Central memory CD8-positive, alpha-beta T cell (primary cell): Measurements from ENCODE around the gene PECR.
A peak's percentile ranks its signal among the peaks of the same experiment; 100 is the strongest.

ENCODE experiments used
- ATAC-seq: fragments of 150-1000 bp; cut with Tn5 transposase; replicated peaks from 2 replicates; pipeline ENCODE4 v1.10.0; 2022; ENCODE audit warnings: mild to moderate bottlenecking, moderate FRiP score, moderate number of reproducible peaks; ENCODE audit not compliant: poor library complexity, severe bottlenecking; ENCODE audit errors: extremely low read depth
- DNase-seq, 2 donors: peaks; one replicate each; pipeline ENCODE4 v3.0.0; 2021; ENCODE audit warnings: low spot score in 2 of 2
- H3K27ac Mint-ChIP-seq: one replicate; pipeline ENCODE4 v1.8.0; 2022; ENCODE audit warnings: low read depth, mild to moderate bottlenecking, moderate library complexity, mixed read lengths
- H3K27me3 Mint-ChIP-seq: one replicate; pipeline ENCODE4 v1.8.0; 2022; ENCODE audit warnings: mixed read lengths
- H3K36me3 Mint-ChIP-seq: one replicate; pipeline ENCODE4 v1.8.0; 2022; ENCODE audit warnings: mild to moderate bottlenecking, moderate library complexity, mixed read lengths; ENCODE audit not compliant: insufficient read depth
- H3K4me1 Mint-ChIP-seq: one replicate; pipeline ENCODE4 v1.8.0; 2022; ENCODE audit warnings: mixed read lengths
- H3K4me3 Mint-ChIP-seq: one replicate; pipeline ENCODE4 v1.8.0; 2022; ENCODE audit warnings: mild to moderate bottlenecking, moderate library complexity, mixed read lengths
- H3K9me3 Mint-ChIP-seq: one replicate; pipeline ENCODE4 v1.8.0; 2022; ENCODE audit warnings: mixed read lengths

PECR gene

DNA sequence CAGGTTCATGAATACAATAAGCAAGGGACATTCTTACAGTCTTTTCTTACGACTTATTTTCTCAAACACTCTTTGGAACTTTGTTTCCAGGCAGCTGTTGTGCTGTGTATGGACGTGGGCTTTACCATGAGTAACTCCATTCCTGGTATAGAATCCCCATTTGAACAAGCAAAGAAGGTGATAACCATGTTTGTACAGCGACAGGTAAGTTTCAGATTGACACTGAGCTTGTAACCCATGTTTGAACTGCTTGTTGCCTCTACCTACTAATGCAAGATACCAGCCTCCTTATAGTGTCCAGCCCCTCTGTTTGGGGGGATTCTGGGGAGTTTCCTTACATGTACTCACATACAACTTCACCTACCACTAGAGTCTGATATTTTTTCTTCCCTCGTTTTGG lies 31.3 kb upstream of the PECR start:
- Mint-ChIP-seq H3K4me3 (no peak overlapping the region), H3K27me3 (no peaks in the 10 kb centered on the region), H3K9me3 (no peaks in the 10 kb centered on the region), H3K36me3 (peaks cover 70% of the 10 kb centered on the region), H3K4me1 (peaks cover 91% of the 10 kb centered on the region), H3K27ac (peak overlapping the region; percentile 91)
- no peak for ATAC-seq
- DNase-seq = no peak

GRCh38 chr2:216111122-216111521 lies 29.5 kb upstream of the PECR start:
- no peak for DNase-seq
- peaks cover 55% of the 10 kb centered on the region for H3K36me3 Mint-ChIP-seq
- peaks cover 73% of the 10 kb centered on the region for H3K4me1 Mint-ChIP-seq
- no peak overlapping the region for H3K4me3 Mint-ChIP-seq
- ATAC-seq = no peak
- H3K27ac Mint-ChIP-seq = no peak overlapping the region
- H3K27me3 Mint-ChIP-seq = no peaks in the 10 kb centered on the region
- no peaks in the 10 kb centered on the region for H3K9me3 Mint-ChIP-seq

- Mint-ChIP-seq H3K4me1 (peaks cover 70% of the 10 kb centered on the region), H3K9me3 (no peaks in the 10 kb centered on the region), H3K27ac (peak overlapping the region; percentile 100), H3K4me3 (peak overlapping the region; percentile 100), H3K27me3 (no peaks in the 10 kb centered on the region), H3K36me3 (peaks cover 53% of the 10 kb centered on the region)
- DNase-seq (no peak), ATAC-seq (no peak)
Observed at GRCh38 chr2:216110620-216111019, 29.0 kb upstream of the PECR start.

DNA sequence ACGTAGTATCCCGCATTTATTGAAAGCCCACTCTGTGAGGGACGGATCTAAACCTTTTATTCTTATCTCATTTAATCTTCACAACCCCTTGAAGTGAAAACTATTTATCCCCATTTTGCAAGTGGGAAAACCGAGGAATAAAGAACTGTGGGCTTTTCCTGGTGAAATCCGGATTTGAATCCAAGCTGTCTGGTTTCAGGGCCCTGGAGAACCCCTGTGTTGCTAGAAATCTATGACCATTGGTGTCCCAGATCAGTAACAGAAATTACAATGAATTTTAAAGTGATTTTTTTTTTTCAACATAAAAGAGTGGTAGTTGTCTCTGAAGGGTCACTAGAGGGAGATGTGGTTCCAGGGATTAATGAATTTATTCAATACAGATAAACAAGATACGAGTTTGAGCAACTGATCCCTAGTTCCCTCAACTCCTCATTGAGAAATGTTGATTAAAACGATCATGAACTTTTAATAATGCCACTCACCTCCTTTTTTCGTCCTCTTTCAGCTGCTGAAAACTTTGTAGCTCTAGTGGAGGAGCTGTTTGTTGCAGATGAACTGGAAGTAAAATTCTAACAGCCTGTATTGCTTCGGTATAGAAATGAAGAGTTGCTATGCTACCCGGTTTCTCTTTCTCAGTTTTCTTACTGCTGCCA lies 28.5 kb upstream of the PECR start:
- Mint-ChIP-seq H3K36me3 (peaks cover 52% of the 10 kb centered on the region), H3K9me3 (no peaks in the 10 kb centered on the region), H3K27ac (peak overlapping the region; percentile 100), H3K4me3 (peak overlapping the region; percentile 100), H3K27me3 (no peaks in the 10 kb centered on the region), H3K4me1 (peaks cover 65% of the 10 kb centered on the region)
- ATAC-seq = peak; percentile 24
- no peak for DNase-seq

GRCh38 chr2:216108967-216109921 lies 27.6 kb upstream of the PECR start, which contains the start of gene XRCC5:
TSS of gene XRCC5 (plus strand) at chr2:216109348. CDS start at chr2:216109437, 89 bp downstream.
- peak within 1 kb of the TSS; percentile 100 for H3K4me3 Mint-ChIP-seq
- H3K27ac Mint-ChIP-seq = peak within 1 kb of the TSS; percentile 100
- H3K4me1 Mint-ChIP-seq = peaks cover 57% of the 10 kb centered on the region
- no peaks in the 10 kb centered on the region for H3K9me3 Mint-ChIP-seq
- DNase-seq = peak; percentile 95 to 98
- ATAC-seq = peak; percentile 73
- H3K27me3 Mint-ChIP-seq = no peaks in the 10 kb centered on the region
- peaks cover 44% of the 10 kb centered on the region for H3K36me3 Mint-ChIP-seq

DNA sequence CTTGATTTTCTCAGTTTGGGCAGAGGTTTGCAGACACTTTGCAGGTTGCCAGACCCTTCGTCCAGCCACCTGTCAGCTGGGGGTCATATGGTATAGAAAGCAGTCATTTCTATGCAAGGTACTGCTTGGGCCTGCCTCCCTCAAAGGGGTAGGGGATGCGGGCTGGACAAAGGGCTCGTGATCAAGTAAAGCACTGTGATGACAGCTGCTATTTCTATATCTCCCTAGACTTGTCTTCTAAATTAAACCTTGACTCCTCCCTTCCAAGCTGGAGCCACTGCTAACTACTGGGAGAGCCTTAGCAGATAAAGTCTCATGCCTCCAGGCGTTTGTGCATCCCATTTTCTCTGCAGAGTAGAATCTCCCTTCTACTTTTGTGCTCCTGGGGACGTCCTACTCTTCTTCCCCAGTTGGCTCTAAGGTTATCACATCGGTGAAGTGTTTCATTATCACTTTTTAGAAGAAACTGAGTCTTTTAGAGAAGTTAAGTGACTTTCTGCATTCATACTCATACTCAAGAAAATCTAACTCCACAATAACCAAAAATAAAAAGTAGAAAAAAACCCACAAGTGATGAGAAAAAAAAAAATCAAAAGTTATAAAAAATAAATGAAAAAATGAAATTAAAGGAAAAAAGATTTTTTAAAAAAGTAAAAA lies 26.8 kb upstream of the PECR start:
- ATAC-seq = no peak
- peaks cover 49% of the 10 kb centered on the region for H3K4me1 Mint-ChIP-seq
- peak overlapping the region; percentile 100 for H3K27ac Mint-ChIP-seq
- no peak for DNase-seq
- peak overlapping the region; percentile 100 for H3K4me3 Mint-ChIP-seq
- H3K27me3 Mint-ChIP-seq = no peaks in the 10 kb centered on the region
- no peaks in the 10 kb centered on the region for H3K9me3 Mint-ChIP-seq
- H3K36me3 Mint-ChIP-seq = peaks cover 37% of the 10 kb centered on the region

GRCh38 chr2:216107760-216108159 lies 26.2 kb upstream of the PECR start:
- H3K9me3 Mint-ChIP-seq = no peaks in the 10 kb centered on the region
- no peak overlapping the region for H3K27ac Mint-ChIP-seq
- peaks cover 35% of the 10 kb centered on the region for H3K36me3 Mint-ChIP-seq
- no peak for ATAC-seq
- DNase-seq = no peak
- H3K4me1 Mint-ChIP-seq = peaks cover 43% of the 10 kb centered on the region
- H3K27me3 Mint-ChIP-seq = no peaks in the 10 kb centered on the region
- no peak overlapping the region for H3K4me3 Mint-ChIP-seq

DNA sequence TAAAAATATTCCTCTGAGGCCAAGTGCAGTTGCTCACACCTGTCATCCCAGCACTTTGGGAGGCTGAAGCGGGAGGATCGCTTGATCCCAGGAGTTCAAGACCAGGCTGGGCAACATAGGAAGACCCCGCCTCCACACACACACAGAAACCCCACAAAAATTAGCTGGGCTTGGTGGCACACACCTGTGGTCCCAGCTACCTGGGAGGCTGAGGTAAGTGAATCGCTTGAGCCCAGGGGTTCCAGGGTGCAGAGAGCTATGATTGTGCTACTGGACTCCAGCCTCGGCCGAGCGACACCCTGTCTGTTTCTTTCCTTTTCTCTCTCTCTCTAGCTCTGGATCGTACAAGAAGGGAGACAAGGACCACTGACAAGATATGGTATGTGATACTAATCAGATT lies 25.7 kb upstream of the PECR start:
- H3K9me3 Mint-ChIP-seq = no peaks in the 10 kb centered on the region
- H3K36me3 Mint-ChIP-seq = peaks cover 35% of the 10 kb centered on the region
- H3K27ac Mint-ChIP-seq = no peak overlapping the region
- peaks cover 38% of the 10 kb centered on the region for H3K4me1 Mint-ChIP-seq
- ATAC-seq (no peak), DNase-seq (no peak)
- no peak overlapping the region for H3K4me3 Mint-ChIP-seq
- H3K27me3 Mint-ChIP-seq = no peaks in the 10 kb centered on the region

DNA sequence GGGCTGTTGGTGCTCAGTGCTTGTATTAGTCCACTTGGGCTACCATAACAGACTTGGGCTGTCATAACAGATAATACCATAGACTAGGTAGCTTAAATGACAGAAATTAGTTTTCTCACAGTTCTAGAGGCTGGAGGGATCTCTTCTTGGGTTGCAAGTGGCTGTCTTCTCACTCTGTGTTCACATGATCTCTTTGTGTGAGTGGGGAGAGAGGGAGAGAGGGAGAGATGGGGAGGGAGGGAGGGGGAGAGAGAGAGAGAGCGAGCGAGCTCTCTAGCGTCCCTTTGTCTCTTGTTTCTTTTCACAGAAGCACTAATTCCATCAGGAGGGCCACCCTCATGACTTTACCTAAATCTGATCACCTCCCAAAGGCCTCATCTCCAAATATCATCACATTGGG lies 23.1 kb upstream of the PECR start:
- peaks cover 12% of the 10 kb centered on the region for H3K4me1 Mint-ChIP-seq
- no peak overlapping the region for H3K4me3 Mint-ChIP-seq
- ATAC-seq (no peak), DNase-seq (no peak)
- no peak overlapping the region for H3K27ac Mint-ChIP-seq
- peaks cover 16% of the 10 kb centered on the region for H3K36me3 Mint-ChIP-seq
- H3K27me3 Mint-ChIP-seq = no peaks in the 10 kb centered on the region
- no peaks in the 10 kb centered on the region for H3K9me3 Mint-ChIP-seq

GRCh38 chr2:216103213-216103612 lies 21.6 kb upstream of the PECR start:
- peaks cover 5% of the 10 kb centered on the region for H3K36me3 Mint-ChIP-seq
- H3K27me3 Mint-ChIP-seq = no peaks in the 10 kb centered on the region
- no peak for ATAC-seq
- no peak for DNase-seq
- no peak overlapping the region for H3K4me3 Mint-ChIP-seq
- no peaks in the 10 kb centered on the region for H3K4me1 Mint-ChIP-seq
- H3K9me3 Mint-ChIP-seq = no peaks in the 10 kb centered on the region
- no peak overlapping the region for H3K27ac Mint-ChIP-seq

- Mint-ChIP-seq H3K36me3 (peaks cover 5% of the 10 kb centered on the region), H3K27ac (no peak overlapping the region), H3K27me3 (no peaks in the 10 kb centered on the region), H3K9me3 (no peaks in the 10 kb centered on the region), H3K4me3 (no peak overlapping the region), H3K4me1 (no peaks in the 10 kb centered on the region)
- DNase-seq (no peak), ATAC-seq (no peak)
Observed at GRCh38 chr2:216101109-216101508, 19.5 kb upstream of the PECR start.

- Mint-ChIP-seq H3K36me3 (peaks cover 7% of the 10 kb centered on the region), H3K27ac (no peak overlapping the region), H3K4me3 (no peak overlapping the region), H3K27me3 (no peaks in the 10 kb centered on the region), H3K9me3 (no peaks in the 10 kb centered on the region), H3K4me1 (no peaks in the 10 kb centered on the region)
- no peak for DNase-seq
- no peak for ATAC-seq
Observed at GRCh38 chr2:216098421-216099334, 17.1 kb upstream of the PECR start.
